Lung (tissue), 12 donors: ENCODE data around the gene CDH13. TPM values are rescaled to one million over a fixed set of nuclear protein-coding genes. Genes with fewer than 3 reads are reported as not detected.

Experiments
- ATAC-seq: fragments of 200-7000 bp; cut with Tn5 transposase; one replicate; pipeline ENCODE4 v1.9.1; 2020; ENCODE audit warnings: moderate number of reproducible peaks; ENCODE audit not compliant: insufficient read depth, low FRiP score
- DNase-seq, 3 donors: peaks; one replicate each; pipeline ENCODE4 v3.0.0-alpha.2; 2013 to 2017
- H3K27ac ChIP-seq, 2 donors: one replicate each; pipeline ENCODE4 v1.5.1; 2013; ENCODE audit warnings: mild to moderate bottlenecking in 2 of 2, moderate library complexity in 2 of 2, control low read depth in 1 of 2, inconsistent platforms in 1 of 2, low read depth in 1 of 2, low read length in 1 of 2
- H3K27me3 ChIP-seq, 3 donors: one replicate each; pipeline ENCODE4 v1.5.1; 2013; ENCODE audit warnings: low read length in 2 of 3; ENCODE audit not compliant: control insufficient read depth in 3 of 3, insufficient read depth in 3 of 3
- H3K36me3 ChIP-seq, 4 donors: one replicate each; pipeline ENCODE4 v1.5.1; 2013; ENCODE audit warnings: low read length in 4 of 4, mild to moderate bottlenecking in 1 of 4, moderate library complexity in 1 of 4; ENCODE audit not compliant: control insufficient read depth in 4 of 4, insufficient read depth in 4 of 4
- H3K4me1 ChIP-seq, 5 donors: one replicate each; pipeline ENCODE4 v1.5.1; 2013; ENCODE audit warnings: low read length in 5 of 5, mild to moderate bottlenecking in 2 of 5, moderate library complexity in 1 of 5; ENCODE audit not compliant: control insufficient read depth in 5 of 5, insufficient read depth in 5 of 5
- H3K4me3 ChIP-seq: one replicate; pipeline ENCODE4 v1.5.1; 2013; ENCODE audit warnings: mild to moderate bottlenecking, control low read depth, moderate library complexity
- H3K9ac ChIP-seq, 2 donors: one replicate each; pipeline ENCODE4 v1.5.1; 2013; ENCODE audit warnings: low read length in 2 of 2, control low read depth in 1 of 2; ENCODE audit not compliant: insufficient read depth in 1 of 2
- H3K9me3 ChIP-seq, 4 donors: one replicate each; pipeline ENCODE4 v1.5.1; 2013; ENCODE audit warnings: low read length in 3 of 4, mild to moderate bottlenecking in 1 of 4, moderate library complexity in 1 of 4; ENCODE audit not compliant: control insufficient read depth in 4 of 4, insufficient read depth in 3 of 4
- CTCF ChIP-seq: IDR thresholded peaks from 2 replicates; pipeline ENCODE4 v1.5.1; 2012; ENCODE audit warnings: mild to moderate bottlenecking; ENCODE audit errors: control extremely low read depth, extremely low read depth
- WGBS, 2 donors: extraction: QIAGEN DNeasy Blood & Tissue Kit; methylation state at CpG; one replicate each; pipeline ENCODE4 v1.1.7; 2013; 5-methylcytosine and 5-hydroxymethylcytosine counted together
- polyA plus RNA-seq, 2 donors: library from polyadenylated mRNA; stranded (reverse); fragments of 200-250 nt; gene quantifications; one replicate each; pipeline ENCODE4 v1.2.1, GENCODE V29; 2013
- total RNA-seq, 2 donors: library from RNA; depleted of rRNA in 1 of 2; stranded (reverse); fragments of >200 nt in 1 of 2; gene quantifications; one replicate each; pipeline ENCODE4 v1.2.1, GENCODE V29; 2014 to 2021
- donor health status: control.
- donor health status: control.
- donor health status: Bipolar disorder and iron deficiency.
- donor health status: healthy.
- donor health status: DM: yes; HTN: yes; CAD: no.

The CDH13 gene
- total and polyA plus RNA-seq, 4 donors = 2.1 to 12.3 (median 7.3) TPM

GRCh38 chr16:83125999-83126568 lies 499.3 kb downstream of the CDH13 start:
- 92% methylated on average over 6 of the region's 6 CpGs for WGBS, 2 donors
- peaks cover 0 to 7% (median 0%) of the 10 kb centered on the region in 3 donors for H3K27me3 ChIP-seq
- no peak overlapping the region for H3K27ac ChIP-seq
- no peak for DNase-seq
- peaks cover 0 to 11% (median 0%) of the 10 kb centered on the region in 4 donors for H3K36me3 ChIP-seq
- no peak overlapping the region for H3K9ac ChIP-seq
- H3K4me3 ChIP-seq = no peak overlapping the region
- no peaks in the 10 kb centered on the region for H3K4me1 ChIP-seq
- H3K9me3 ChIP-seq = peaks cover 0 to 8% (median 3%) of the 10 kb centered on the region in 4 donors
- TF ChIP-seq CTCF = no peak
- no peak for ATAC-seq

- Histone ChIP-seq H3K27ac (no peak overlapping the region), H3K9ac (no peak overlapping the region), H3K9me3 (peaks cover 0 to 8% (median 3%) of the 10 kb centered on the region in 4 donors), H3K27me3 (peaks cover 0 to 7% (median 0%) of the 10 kb centered on the region in 3 donors), H3K36me3 (peaks cover 0 to 11% (median 0%) of the 10 kb centered on the region in 4 donors), H3K4me1 (no peaks in the 10 kb centered on the region), H3K4me3 (no peak overlapping the region)
- 86 to 91% methylated on average over 6 of the region's 6 CpGs for WGBS, 2 donors
- ATAC-seq = no peak
- DNase-seq = no peak
- TF ChIP-seq CTCF = no peak
Observed at GRCh38 chr16:83128041-83128440, 501.3 kb downstream of the CDH13 start.

GRCh38 chr16:83130039-83130438 lies 503.3 kb downstream of the CDH13 start:
- ATAC-seq (no peak), DNase-seq (no peak)
- Histone ChIP-seq H3K9me3 (peaks cover 0 to 8% (median 3%) of the 10 kb centered on the region in 4 donors), H3K27ac (no peak overlapping the region), H3K9ac (no peak overlapping the region), H3K4me3 (no peak overlapping the region), H3K4me1 (no peaks in the 10 kb centered on the region), H3K36me3 (peaks cover 0 to 11% (median 0%) of the 10 kb centered on the region in 4 donors), H3K27me3 (peaks cover 0 to 7% (median 0%) of the 10 kb centered on the region in 3 donors)
- WGBS, 2 donors = 69 to 80% methylated on average over 3 of the region's 3 CpGs
- no peak for TF ChIP-seq CTCF

- WGBS, 2 donors = 54 to 72% methylated on average over 4 of the region's 4 CpGs
- no peak for DNase-seq
- Histone ChIP-seq H3K9me3 (no peaks in the 10 kb centered on the region), H3K27me3 (peaks cover 0 to 7% (median 0%) of the 10 kb centered on the region in 3 donors), H3K4me1 (peaks cover 0 to 5% (median 0%) of the 10 kb centered on the region in 5 donors), H3K27ac (no peak overlapping the region), H3K36me3 (no peaks in the 10 kb centered on the region), H3K9ac (no peak overlapping the region), H3K4me3 (no peak overlapping the region)
- no peak for TF ChIP-seq CTCF
- ATAC-seq = no peak
Observed at GRCh38 chr16:83134638-83135037, 507.9 kb downstream of the CDH13 start.
